Left forelimb (tissue), 1 donor: ENCODE data around the gene TRIM31.

Experiments
- DNase-seq: peaks from one replicate; pipeline ENCODE4 v3.0.0-alpha.2; 2018; ENCODE audit warnings: low spot score

The TRIM31 gene, protein sequence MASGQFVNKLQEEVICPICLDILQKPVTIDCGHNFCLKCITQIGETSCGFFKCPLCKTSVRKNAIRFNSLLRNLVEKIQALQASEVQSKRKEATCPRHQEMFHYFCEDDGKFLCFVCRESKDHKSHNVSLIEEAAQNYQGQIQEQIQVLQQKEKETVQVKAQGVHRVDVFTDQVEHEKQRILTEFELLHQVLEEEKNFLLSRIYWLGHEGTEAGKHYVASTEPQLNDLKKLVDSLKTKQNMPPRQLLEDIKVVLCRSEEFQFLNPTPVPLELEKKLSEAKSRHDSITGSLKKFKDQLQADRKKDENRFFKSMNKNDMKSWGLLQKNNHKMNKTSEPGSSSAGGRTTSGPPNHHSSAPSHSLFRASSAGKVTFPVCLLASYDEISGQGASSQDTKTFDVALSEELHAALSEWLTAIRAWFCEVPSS

DNA sequence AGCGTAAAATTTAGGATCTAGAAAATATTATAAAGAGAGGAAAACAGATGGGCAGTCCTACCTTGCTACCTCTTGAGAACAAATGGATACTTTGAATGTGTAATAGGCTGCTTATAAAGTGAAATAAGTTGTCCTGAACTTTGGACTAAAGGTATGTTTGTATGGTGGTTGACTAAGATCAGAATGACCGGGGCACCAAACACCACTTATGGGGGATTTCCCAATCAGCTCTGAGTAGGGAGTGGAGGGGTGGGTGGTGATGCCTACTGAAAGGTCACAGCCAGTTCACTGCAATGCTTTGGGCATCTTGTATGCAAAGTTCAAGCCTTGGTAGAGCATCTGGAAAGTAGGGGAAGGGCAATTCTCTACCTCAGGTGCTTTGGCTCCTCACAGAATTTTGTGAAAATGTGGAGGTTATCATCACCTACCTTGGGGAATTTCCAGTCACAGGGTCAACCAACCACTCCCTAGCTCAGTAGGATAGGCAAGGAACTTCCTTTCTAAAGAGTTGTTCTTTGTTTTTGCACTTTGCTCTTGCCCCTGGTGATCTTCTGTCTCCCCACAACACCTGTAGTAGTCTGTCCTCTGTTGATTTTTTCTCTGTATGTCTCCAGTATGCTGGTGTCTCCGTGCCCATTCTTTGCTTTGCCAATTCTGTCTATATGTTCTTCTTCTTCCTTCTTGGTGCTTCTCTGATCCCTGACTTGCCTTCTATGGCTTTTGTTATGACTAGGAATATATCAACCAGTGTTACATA is at the start of gene TRIM31:
Gene TRIM31 (minus strand): TSS at position 88 of the 757 bp plus-strand sequence. CDS start 285 bp downstream, outside the sequence.
- DNase-seq: no peak

DNA sequence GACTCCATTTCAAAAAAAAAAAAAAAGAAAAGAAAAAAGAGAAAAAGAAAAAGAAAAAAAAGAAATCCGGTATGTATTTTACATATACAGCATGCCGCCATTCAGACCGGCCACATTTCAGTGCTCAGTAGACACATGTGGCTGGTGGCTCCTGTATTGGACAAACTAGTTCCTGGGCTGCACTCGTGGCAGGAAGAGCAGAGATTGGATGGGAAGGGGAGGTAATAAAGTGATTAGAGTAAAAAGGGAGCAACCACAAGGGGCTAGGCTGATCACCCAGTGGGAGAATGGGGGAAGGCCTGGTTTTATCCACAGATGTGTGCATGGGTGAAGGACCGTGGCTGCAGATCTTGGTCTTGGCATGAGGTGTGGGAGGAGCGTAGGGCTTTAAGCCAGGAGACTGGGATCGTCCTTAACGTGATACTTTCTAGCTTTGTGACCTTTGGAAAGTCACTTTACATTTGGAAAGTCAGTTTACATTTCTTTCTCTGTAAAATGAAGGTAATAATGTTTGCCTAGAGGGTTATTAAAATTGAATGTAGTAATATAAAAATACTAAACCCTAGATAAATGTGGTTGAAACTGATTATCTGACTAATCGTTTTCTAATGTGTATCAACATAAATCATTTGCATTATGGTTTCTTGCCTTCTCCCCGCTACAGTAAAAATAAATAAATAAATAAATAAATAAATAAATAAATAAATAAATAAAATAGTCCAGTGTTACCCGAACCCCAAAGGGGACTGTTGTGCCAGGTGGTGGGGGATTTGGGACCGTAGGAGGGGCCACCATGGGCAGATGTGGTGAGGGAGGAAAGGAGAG is 49.6 kb upstream of the TRIM31 start:
- no peak for DNase-seq

DNA sequence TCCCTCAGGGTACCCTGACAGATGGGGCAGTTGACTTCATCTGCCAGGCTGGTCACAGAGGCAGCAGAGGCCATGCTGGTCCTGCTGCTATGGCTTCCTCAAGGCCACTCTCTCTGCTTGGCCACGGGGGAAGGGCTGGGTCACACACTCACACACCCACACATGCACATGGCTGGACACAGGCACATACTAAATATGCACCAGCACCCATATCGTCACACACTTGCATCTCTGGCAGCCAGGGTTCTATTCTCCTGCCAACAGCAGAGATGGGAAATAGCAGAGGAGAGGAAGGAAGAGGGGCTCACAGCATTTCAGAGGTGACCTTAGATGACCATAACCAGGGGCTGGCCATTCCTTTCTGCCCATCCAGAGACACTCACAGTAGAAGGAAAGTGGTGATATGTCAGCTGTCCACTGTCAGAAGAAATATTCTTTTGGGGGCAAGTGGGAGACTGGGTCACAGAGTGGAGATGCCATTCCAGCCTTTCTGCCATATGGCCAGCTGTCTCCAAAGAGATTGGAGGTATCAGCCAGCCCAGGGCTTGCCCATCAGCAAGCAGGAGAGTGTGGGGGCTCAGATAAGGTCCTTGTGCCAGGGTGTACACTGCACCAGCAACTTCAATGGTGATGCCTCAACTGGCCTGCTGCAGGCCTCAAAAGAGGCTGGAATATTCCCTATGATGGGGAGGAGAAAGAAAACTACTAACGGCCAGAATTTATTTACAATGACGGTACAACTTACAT is 48.1 kb upstream of the TRIM31 start, which contains the start of gene TRIM10:
Gene TRIM10 (minus strand): TSS at position 427 of the 747 bp plus-strand sequence. CDS start 353 bp downstream, at position 74.
- no peak for DNase-seq

DNA sequence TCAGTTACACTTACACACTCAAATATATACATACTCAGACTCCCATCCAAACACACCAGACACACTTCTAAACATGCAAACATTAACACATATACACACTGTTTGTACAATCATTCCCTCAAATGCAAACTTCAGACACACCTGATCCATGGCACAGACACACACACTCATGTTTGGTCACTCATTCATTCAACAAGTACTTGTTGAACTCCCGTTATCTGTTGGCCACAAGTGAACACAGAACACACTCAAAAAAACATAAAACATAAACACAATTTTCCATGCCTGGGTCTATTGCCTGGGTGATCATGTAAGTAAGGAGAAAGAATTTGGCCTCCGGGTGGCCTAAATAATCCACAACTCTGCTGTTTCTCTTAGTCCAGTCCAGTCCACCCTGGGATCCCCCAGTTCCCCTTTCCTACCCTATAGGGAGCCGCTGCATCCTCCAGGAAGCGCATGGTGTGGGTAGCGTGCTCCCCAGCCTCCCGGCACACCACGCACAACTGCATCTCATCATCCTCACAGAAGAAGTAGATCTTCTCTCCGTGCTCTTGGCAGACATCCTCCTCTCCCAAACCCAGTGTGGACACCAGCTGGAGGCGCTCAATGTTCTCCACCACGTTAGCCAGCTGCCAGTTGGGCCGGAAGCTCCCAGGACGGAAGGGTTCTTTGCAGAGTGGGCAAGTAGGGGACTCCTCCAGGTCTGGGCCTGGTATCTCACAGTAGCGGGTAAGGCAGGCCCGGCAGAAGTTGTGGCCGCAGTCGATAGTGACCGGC is 47.3 kb upstream of the TRIM31 start:
- no peak for DNase-seq

DNA sequence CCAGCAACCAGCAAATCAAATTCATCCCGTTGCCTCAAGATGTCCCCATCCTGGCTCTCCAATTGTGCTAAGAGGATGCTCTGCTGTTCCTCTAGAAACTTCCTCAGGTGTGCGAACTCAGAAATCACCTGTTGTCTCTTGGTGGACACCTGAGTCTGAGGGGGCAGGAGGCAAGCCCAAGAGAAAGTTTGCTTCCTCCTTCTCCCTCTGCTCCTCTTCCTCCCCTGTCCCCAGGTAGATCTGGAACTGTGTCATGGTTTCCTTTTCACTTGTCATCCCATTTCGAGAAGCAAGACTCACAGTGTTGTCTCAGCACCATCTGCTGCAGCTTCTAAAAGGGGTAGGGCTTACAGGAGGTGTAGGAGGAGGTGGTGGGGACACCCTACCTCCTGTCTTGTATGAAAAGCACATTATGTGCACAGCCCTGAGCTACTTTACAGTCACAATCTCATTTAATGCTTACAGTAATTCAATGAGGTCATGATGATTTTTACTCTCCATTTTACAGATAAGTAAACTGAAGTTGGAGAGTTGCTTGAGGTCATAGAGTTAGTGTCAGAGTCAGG is 45.7 kb upstream of the TRIM31 start:
- DNase-seq: no peak

DNA sequence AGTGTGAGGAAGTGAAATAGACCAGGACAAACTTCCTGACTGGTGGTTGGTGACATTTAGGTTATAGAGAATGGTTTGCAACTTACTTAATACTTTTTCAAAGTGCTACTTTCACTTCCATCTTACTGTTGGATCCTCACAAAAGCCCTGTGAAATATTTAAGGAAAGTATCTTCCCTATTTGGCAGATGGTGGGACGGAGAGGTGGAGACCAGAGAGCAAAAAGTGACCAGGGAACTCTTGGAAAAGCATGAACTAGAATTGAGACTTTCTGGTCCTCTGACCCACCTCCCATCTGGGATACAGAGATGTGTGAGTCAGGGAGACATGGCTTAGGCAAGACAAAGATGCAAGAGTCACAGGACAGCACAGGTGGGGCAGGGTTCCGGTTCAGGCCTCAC is 45.1 kb upstream of the TRIM31 start:
- no peak for DNase-seq

DNA sequence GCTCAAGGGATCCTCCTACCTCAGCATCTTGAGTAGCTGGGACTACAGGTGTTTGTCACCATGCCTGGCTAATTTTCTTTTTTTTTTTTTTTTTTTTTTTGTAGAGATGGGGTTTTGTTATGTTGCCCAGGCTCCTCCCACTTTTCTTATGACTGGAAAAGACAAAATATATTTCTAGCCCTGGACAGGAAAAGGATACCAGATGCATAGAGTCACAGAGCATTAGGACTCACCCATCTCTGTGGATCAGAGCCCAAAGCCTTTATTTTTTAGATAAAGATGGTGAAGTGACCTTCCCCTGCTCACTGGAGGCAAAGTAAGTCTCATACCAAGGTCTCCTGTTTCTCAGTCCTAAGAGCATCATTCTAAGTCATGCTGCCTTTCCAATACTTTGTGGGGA is 44.7 kb upstream of the TRIM31 start:
- DNase-seq: no peak

DNA sequence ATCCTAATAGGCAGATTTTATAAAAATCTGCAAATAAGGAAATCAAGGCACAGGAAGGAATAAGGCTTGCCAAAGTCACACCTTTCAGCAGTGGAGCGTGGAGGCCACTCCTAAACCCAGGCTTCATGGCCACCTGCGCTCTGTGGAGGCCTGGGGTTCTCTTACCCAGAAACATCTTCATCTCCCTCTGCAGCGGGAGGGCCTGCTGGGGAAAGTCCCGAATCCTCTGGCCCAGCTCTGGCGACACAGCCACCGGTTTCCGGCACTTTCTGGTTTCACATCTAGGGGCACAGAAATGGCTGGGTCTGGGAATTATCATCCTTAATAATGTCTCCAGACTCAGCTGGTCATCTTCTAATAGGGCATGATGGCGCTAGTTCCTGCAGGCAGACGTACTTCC is 43.9 kb upstream of the TRIM31 start:
- DNase-seq: no peak

DNA sequence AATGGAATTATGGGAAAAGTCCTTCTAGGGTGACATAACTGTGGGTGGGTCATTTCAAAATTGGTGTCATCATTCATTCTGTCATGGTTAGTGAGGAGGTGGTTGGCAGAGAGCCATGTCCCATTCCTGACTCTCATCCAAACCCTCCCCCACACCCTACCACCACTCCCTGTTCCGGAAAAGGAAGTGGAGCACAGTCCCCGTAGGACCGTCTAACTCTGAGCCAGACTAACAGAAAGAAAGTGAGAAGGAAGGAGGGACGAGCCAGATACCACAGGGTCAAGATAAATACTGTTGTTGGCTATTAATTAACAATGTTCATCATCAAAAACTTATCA is 43.3 kb upstream of the TRIM31 start:
- DNase-seq: no peak

DNA sequence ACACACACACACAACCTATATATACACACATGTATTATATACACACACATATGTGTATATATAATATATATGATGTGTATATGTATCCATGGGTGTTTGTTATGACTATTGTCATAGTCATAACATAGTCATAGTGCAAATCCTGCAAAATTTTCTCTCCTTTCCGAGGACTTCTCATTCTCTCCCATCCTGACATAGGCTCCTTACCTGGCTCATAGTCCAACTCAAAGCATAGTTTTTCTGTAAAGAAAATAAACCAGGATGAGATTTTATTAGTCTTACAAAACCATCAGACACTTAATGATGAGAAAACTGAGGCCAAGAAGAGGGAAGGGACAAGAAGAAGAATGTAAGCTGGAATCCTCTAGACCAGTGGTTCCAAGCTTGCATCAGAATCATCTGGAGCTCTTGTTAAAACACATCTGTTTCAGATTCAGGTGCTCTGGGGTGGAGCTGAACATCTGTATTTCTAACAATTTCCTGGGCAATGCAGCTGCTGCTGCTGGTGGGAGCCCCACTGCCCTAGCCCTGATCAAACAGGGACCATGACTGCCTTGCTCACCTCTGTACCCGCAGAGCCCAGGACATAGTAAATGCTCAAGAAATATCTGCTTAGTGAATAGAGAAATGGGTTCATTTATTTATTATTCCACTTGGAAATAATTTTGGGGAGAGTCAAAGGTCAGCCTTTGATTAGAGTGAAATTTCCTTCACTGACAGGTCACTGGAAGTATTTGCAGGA is 42.8 kb upstream of the TRIM31 start:
- no peak for DNase-seq

DNA sequence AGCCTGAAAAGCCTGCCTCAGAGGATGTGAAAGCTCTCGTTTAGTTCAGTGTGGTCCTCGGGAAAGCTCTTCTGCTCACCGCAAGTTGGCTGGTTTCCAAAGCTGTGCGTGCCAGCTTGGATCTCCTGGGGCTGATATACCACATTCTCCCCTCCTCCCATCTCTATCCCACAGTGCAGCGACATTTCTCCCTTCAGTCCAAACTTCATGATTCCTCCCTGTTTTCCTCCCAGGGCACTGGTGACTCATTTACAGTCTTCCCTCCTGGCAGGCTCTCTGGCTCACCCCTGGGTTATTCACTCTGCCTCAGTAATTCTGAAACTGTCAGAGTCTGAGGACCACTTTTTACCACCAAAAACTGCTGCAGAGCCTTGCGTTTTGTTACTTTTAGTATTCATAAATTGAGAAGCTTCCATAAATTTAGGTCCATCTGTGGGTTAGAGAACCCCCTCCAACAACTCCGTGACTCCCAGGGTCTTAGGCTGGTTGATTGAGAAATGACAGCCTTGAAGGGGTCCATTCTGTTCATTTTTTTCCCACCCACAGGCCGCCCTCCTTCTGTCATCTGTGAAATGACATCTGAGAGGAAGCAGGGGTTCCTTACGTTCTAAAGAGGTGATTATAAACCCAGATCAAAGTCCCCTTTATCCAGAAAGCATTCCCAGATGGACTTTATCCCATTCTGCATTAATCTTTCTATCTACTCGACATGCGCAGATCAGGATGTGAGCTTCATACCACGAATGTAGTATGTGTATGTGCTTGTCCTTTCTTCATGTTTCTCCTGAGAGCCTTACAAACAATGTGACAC is 42.0 kb upstream of the TRIM31 start:
- no peak for DNase-seq

DNA sequence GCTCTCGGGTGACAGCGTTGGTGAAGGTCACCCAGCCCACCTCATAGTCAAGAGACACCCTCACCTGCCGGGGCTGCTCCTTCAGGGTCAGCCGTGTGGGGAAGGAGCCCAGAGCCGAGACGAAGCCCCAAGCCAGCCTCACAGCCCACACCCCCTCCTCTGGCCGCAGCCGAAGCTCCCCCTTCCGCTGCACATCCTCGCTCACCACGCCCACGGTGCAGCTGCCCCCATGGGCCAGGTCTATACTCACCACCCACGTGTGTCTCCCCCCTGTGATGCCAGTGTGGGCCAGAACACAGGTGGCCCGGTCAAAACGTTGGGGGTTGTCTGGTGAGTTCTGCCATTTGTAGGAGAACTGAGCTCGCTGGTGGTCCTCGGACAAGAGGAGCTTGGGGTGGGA is 41.2 kb upstream of the TRIM31 start:
- DNase-seq: no peak

DNA sequence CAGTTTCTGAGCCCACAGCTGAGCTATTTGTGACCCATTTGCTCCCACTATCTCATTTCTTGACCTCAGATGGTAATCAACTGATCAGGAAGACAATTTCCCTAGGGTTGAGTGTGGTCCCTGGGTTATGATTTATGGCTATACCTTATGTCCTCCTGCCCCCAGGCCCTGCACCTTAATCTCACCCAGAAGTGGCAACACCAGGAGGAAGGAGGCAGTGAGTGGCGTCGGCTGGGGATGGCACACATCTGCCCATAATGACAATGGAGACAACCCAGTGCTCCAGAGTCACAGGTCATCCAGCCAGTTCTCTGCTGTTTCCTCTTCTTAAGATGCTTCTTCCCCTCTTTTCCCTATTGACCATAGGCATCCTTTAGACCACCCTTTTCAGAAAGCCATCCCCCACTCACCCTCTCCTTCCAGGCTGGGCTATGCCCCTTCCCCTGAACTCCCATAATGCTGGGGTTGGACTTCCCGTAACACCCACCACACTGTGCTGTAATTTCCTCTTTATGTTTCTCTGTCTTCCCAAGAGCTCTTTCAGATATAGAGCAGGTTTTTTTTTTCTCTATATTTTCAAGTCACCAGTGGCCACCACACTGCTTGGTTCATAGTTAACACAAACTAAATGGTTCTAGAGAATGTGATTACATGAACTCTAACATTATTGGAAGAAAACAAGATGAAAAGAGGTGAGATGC is 40.2 kb upstream of the TRIM31 start:
- no peak for DNase-seq

DNA sequence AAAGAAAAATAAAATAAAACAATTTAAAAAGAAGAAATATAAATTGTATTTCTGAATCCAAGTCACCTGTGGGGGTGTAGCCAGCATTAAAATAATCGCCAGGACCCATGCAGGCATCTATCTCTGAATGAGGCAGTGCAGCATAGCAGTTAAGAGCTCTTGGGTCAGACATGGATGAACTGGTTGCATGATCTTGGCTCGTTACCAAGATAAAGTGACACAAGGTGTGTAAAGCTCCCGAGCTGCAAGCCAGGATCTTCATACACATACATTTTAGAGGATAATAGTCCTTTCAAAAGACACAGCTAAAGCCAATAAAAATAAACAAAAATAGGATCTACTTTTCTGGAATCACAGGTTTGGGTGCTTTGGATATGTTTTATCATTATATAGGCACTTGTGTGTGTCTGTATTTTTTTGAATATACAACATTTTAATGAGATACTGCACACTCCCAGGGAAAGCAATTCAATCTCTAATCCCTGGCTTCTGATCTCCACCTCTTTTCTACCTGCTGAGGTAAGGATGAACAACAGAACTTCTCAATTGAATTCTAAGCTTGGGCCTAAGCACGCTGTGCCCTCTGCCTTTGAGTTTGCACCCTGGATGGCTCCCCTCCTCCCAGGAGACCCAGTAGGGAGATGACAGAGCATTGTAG is 39.3 kb upstream of the TRIM31 start:
- no peak for DNase-seq

DNA sequence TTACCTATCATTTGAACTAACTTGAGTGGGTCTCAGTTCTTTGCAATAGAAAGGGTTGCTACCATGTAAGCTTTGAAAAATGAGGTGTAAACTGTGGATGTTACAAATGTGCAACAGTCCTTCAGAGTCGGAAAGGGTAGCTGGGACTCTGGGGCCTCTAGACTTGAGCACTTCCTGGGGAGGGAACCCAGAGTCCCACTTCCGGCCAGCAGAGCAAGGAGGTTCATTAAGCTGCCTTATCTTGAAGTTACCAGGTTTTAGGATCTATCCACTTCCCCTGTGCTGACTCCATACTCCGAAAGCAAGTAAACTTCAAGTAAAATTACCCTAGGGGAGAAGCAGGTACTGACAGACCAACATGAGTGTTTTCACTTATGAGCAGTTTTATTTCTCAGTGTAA is 38.7 kb upstream of the TRIM31 start:
- DNase-seq: no peak

DNA sequence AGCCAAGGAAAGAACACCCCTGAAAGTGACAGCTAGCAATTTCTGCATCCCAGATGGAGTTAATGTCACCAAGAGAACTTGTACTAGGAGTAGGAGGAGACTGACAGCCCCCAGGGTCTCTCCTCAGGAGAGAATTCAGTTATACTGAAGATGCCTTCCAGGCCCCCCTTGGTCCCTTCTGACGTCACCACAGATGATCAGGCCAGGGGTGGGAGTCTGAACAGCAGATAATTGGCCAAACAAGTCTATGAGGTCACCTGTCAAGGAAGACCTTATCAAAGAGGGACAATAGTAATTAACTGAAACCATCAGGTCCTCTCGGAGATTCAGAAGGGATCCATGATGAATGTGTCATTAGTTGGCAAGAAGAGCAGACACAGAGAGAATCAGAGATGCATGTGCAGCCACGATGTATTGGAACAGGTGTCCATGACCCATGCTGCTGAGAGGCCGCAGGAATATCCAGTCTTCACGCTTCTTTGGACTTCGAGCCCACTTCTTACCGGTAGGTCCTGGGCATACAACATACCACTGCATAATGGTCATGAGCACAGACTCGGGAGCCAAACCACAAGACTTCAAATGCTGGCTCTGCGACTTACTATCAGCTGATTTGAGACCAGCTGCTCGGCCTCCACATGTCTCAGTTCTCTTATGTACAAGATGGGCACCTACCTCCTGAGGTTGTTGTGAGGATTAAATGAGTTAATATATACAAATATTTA is 37.9 kb upstream of the TRIM31 start:
- DNase-seq: no peak

DNA sequence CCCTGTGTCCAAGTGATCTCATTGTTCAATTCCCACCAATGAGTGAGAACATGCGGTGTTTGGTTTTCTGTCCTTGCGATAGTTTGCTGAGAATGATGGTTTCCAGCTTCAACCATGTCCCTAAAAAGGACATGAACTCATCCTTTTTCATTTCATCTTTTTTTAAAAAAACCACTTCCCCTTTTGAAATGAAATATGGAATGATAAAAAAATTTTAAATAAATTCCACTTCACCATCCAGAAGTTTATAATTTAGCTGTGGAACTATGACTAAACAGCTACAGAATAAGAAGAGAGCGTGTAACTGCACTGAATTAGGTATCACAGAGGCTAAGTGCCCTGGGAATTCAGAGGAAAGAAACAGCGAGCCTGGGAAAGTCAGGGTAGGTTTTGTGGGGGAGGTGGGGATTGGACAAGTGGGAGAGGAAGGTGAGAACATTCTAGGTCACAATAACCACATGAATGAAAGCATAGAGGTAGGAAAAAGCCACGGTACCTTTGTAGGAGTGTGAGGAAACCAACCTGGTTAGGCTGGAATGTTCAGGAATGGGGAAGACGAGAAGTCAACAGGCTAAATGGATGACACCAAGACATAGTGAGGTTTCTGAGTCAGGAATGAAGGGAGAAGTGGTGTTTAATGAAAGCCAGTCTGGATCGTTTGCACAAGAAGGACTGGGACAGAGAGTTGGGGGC is 37.1 kb upstream of the TRIM31 start:
- DNase-seq: no peak
